K562 (cell line): ENCODE data around the gene RNPEP. TPM values are rescaled to one million over a fixed set of nuclear protein-coding genes. Genes with fewer than 3 reads are reported as not detected.
A peak's percentile ranks its signal among the peaks of the same experiment; 100 is the strongest.

Experiments
- polyA plus RNA-seq, 8 experiments: library from polyadenylated mRNA; depleted of rRNA in 4 of 8; stranded (reverse) in 5 of 8; unstranded in 3 of 8; fragments of >200 nt; fragmentation: Nextera tagmentation in 2 of 8; fragmentation: Illumina TruSeq in 1 of 8; extraction: Ambion mirVana in 2 of 8; extraction: Trizol in 1 of 8; gene quantifications; 2 replicates each; pipeline versions ENCODE4 v1.2.1 to v1.2.3, GENCODE V29; 2011 to 2014; ENCODE audit warnings: inconsistent platforms in 1 of 8, missing spikeins in 1 of 8
- total RNA-seq, 7 experiments: library from RNA; depleted of rRNA in 6 of 7; stranded (reverse); fragments of >200 nt in 6 of 7; fragmentation: Illumina TruSeq in 2 of 7; extraction: Trizol in 2 of 7; gene quantifications; 2 replicates each; pipeline versions ENCODE4 v1.2.1 to v1.2.3, GENCODE V29; 2011 to 2021; ENCODE audit warnings: low replicate concordance in 1 of 7
- TF ChIP-seq, protein P1 (sequence below): fragments of 450-650 bp; IDR thresholded peaks from 2 replicates; pipeline ENCODE4 v1.6.1; 2017; ENCODE audit warnings: antibody characterized with exemption, mild to moderate bottlenecking
- TF ChIP-seq, protein P2 (sequence below), 2 experiments: fragments of 450-650 bp; IDR thresholded peaks; 2 replicates each; pipeline ENCODE4 v1.6.1; 2016; ENCODE audit warnings: mild to moderate bottlenecking in 2 of 2, borderline replicate concordance in 1 of 2, low read depth in 1 of 2, moderate library complexity in 1 of 2

RNPEP gene
- total and polyA plus RNA-seq, 9 of the 15 experiments (the other 6 are each of a cell fraction or from before 2014, with no cell fraction given), result 27.5 to 131 (median 63.4) TPM

GRCh38 chr1:201955009-201955728, 27.3 kb upstream of the RNPEP start, which contains the start of gene TIMM17A (continued):
- TF ChIP-seq, protein P1, sequence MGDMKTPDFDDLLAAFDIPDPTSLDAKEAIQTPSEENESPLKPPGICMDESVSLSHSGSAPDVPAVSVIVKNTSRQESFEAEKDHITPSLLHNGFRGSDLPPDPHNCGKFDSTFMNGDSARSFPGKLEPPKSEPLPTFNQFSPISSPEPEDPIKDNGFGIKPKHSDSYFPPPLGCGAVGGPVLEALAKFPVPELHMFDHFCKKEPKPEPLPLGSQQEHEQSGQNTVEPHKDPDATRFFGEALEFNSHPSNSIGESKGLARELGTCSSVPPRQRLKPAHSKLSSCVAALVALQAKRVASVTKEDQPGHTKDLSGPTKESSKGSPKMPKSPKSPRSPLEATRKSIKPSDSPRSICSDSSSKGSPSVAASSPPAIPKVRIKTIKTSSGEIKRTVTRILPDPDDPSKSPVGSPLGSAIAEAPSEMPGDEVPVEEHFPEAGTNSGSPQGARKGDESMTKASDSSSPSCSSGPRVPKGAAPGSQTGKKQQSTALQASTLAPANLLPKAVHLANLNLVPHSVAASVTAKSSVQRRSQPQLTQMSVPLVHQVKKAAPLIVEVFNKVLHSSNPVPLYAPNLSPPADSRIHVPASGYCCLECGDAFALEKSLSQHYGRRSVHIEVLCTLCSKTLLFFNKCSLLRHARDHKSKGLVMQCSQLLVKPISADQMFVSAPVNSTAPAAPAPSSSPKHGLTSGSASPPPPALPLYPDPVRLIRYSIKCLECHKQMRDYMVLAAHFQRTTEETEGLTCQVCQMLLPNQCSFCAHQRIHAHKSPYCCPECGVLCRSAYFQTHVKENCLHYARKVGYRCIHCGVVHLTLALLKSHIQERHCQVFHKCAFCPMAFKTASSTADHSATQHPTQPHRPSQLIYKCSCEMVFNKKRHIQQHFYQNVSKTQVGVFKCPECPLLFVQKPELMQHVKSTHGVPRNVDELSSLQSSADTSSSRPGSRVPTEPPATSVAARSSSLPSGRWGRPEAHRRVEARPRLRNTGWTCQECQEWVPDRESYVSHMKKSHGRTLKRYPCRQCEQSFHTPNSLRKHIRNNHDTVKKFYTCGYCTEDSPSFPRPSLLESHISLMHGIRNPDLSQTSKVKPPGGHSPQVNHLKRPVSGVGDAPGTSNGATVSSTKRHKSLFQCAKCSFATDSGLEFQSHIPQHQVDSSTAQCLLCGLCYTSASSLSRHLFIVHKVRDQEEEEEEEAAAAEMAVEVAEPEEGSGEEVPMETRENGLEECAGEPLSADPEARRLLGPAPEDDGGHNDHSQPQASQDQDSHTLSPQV, result no peak
- TF ChIP-seq, protein P2, sequence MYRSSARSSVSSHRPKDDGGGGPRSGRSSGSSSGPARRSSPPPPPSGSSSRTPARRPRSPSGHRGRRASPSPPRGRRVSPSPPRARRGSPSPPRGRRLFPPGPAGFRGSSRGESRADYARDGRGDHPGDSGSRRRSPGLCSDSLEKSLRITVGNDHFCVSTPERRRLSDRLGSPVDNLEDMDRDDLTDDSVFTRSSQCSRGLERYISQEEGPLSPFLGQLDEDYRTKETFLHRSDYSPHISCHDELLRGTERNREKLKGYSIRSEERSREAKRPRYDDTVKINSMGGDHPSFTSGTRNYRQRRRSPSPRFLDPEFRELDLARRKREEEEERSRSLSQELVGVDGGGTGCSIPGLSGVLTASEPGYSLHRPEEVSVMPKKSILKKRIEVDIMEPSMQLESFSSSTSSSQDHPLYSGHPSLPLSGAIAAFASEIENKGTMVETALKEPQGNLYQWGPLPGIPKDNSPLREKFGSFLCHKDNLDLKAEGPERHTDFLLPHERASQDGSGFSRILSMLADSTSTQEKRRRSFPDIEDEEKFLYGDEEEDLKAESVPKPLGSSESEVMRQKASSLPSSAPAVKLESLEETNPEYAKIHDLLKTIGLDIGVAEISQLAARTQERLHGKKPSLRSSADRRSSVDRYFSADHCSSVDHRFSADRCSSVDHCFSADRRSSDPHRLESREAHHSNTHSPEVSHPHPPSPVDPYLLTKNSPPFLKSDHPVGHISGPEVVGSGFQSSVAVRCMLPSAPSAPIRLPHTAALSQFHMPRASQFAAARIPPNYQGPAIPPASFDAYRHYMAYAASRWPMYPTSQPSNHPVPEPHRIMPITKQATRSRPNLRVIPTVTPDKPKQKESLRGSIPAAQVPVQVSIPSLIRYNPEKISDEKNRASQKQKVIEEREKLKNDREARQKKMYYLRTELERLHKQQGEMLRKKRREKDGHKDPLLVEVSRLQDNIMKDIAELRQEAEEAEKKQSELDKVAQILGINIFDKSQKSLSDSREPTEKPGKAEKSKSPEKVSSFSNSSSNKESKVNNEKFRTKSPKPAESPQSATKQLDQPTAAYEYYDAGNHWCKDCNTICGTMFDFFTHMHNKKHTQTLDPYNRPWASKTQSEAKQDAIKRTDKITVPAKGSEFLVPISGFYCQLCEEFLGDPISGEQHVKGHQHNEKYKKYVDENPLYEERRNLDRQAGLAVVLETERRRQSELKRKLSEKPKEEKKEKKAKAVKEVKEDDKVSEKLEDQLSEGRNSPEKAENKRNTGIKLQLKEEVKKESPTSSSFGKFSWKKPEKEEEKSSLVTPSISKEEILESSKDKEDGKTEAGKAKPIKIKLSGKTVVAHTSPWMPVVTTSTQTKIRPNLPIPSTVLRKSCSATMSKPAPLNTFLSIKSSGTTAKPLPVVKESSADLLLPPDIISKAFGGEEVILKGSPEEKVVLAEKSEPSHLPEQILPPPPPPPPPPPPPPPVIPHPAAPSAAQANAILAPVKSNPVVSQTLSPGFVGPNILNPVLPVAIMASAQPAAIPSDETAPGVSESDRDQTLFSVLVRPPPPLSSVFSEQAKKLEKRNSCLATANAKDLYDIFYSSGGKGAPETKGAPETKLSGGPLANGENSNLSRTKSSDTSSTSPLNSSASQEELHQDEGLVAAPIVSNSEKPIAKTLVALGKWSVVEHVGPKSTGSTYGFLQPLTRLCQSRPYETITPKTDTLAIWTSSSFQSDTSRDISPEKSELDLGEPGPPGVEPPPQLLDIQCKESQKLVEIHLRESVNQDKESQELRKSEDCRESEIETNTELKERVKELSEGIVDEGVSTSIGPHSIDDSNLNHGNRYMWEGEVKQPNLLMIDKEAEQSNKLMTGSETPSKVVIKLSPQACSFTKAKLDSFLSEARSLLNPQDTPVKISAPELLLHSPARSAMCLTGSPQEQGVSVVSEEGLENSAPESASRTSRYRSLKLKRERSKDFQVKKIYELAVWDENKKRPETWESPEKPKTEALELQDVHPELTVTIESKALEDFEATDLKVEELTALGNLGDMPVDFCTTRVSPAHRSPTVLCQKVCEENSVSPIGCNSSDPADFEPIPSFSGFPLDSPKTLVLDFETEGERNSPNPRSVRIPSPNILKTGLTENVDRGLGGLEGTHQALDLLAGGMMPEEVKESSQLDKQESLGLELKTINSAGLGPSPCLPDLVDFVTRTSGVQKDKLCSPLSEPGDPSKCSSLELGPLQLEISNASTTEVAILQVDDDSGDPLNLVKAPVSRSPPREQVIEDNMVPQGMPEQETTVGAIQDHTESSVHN (IDR thresholded peaks at IDR 0.05; ENCODE audit: borderline replicate concordance in 1 of 2, low read depth in 1 of 2), result peak in 1 of 2 experiments; percentile 73; a peak in 2 of 4 replicates
